DOHH2 (cell line): Measurements from ENCODE around the gene PRPF4.

Experiments used
- H3F3A ChIP-seq: fragments of 200-600 bp; sonication (generic), shearing (Covaris generic); 2 replicates; pipeline ENCODE4 v1.6.0; 2016; ENCODE audit warnings: antibody characterized with exemption, mild to moderate bottlenecking; ENCODE audit not compliant: control insufficient read depth, insufficient read depth
- H3K27ac ChIP-seq: fragments of 200-600 bp; sonication (generic); 2 replicates; pipeline ENCODE4 v1.5.1; 2014; ENCODE audit warnings: low read depth, mild to moderate bottlenecking, low read length, moderate library complexity
- H3K27me3 ChIP-seq: fragments of 200-600 bp; sonication (generic); 2 replicates; pipeline ENCODE4 v1.6.1; 2014; ENCODE audit warnings: mild to moderate bottlenecking, low read length, mixed read lengths; ENCODE audit not compliant: control insufficient read depth
- H3K36me3 ChIP-seq: fragments of 200-600 bp; sonication (generic); 2 replicates; pipeline ENCODE4 v1.6.1; 2014; ENCODE audit warnings: mild to moderate bottlenecking, low read length, moderate library complexity, mixed read lengths; ENCODE audit not compliant: control insufficient read depth
- H3K4me1 ChIP-seq: fragments of 200-600 bp; sonication (generic); 2 replicates; pipeline ENCODE4 v1.6.1; 2014; ENCODE audit warnings: mild to moderate bottlenecking, low read length, mixed read lengths; ENCODE audit not compliant: control insufficient read depth
- H3K4me2 ChIP-seq: fragments of 200-600 bp; sonication (generic); 2 replicates; pipeline ENCODE4 v1.6.0; 2014; ENCODE audit warnings: mild to moderate bottlenecking, low read length, moderate library complexity
- H3K4me3 ChIP-seq: fragments of 200-600 bp; sonication (generic); 2 replicates; pipeline ENCODE4 v1.5.1; 2014; ENCODE audit warnings: mild to moderate bottlenecking, low read length, mixed read lengths
- H3K79me2 ChIP-seq: fragments of 200-600 bp; sonication (generic); 2 replicates; pipeline ENCODE4 v1.6.1; 2014; ENCODE audit warnings: mild to moderate bottlenecking, low read length, mixed read lengths; ENCODE audit not compliant: control insufficient read depth
- H3K9me2 ChIP-seq: fragments of 200-600 bp; sonication (generic); replicated peaks from 2 replicates; pipeline ENCODE4 v1.6.1; 2014; ENCODE audit warnings: mild to moderate bottlenecking, low read length, mixed read lengths; ENCODE audit not compliant: control insufficient read depth
- H3K9me3 ChIP-seq: fragments of 200-600 bp; sonication (generic); 2 replicates; pipeline ENCODE4 v1.6.1; 2014; ENCODE audit warnings: antibody characterized with exemption, low read length, mixed read lengths; ENCODE audit not compliant: control insufficient read depth, insufficient read depth
- H4K20me1 ChIP-seq: fragments of 200-600 bp; sonication (generic); 2 replicates; pipeline ENCODE4 v1.6.0; 2014; ENCODE audit warnings: low read depth, mild to moderate bottlenecking, antibody characterized with exemption, low read length, moderate library complexity; ENCODE audit not compliant: control insufficient read depth, insufficient read depth
- EZH2phosphoT487 ChIP-seq: fragments of 200-600 bp; sonication (generic); IDR thresholded peaks from 2 replicates; pipeline ENCODE4 v1.6.1; 2017; ENCODE audit warnings: borderline replicate concordance, mild to moderate bottlenecking, antibody characterized with exemption, low read length, moderate library complexity, mixed read lengths
- TF ChIP-seq, protein P1 (sequence below): fragments of 200-600 bp; sonication (generic); IDR thresholded peaks from one replicate; pipeline ENCODE4 v1.5.1; 2014; ENCODE audit warnings: antibody characterized with exemption, mild to moderate bottlenecking, low read depth, low read length; ENCODE audit not compliant: poor library complexity, severe bottlenecking

Gene PRPF4

DNA sequence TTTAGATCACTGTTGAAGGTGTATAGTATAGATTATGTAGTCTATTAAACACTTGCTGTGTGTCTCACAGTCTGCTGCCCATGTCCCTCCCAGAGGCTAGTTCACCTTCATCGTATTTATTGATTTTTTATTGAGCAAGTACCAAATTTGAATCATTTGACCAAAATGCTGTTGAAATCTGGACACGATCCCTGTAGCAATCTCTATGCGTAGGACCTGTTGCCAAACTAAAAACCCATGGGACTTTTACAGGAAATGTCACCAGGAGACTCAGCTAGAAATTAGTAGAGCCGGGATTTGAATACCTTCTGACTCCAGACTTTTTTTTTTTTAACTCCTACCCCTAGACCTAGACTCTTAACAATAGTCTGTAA, 36.6 kb upstream of the PRPF4 start:
- TF ChIP-seq, protein P1, sequence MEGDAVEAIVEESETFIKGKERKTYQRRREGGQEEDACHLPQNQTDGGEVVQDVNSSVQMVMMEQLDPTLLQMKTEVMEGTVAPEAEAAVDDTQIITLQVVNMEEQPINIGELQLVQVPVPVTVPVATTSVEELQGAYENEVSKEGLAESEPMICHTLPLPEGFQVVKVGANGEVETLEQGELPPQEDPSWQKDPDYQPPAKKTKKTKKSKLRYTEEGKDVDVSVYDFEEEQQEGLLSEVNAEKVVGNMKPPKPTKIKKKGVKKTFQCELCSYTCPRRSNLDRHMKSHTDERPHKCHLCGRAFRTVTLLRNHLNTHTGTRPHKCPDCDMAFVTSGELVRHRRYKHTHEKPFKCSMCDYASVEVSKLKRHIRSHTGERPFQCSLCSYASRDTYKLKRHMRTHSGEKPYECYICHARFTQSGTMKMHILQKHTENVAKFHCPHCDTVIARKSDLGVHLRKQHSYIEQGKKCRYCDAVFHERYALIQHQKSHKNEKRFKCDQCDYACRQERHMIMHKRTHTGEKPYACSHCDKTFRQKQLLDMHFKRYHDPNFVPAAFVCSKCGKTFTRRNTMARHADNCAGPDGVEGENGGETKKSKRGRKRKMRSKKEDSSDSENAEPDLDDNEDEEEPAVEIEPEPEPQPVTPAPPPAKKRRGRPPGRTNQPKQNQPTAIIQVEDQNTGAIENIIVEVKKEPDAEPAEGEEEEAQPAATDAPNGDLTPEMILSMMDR: no peak
- TF ChIP-seq EZH2phosphoT487: no peak
- no peaks in the 10 kb centered on the region for H3K36me3 ChIP-seq

DNA sequence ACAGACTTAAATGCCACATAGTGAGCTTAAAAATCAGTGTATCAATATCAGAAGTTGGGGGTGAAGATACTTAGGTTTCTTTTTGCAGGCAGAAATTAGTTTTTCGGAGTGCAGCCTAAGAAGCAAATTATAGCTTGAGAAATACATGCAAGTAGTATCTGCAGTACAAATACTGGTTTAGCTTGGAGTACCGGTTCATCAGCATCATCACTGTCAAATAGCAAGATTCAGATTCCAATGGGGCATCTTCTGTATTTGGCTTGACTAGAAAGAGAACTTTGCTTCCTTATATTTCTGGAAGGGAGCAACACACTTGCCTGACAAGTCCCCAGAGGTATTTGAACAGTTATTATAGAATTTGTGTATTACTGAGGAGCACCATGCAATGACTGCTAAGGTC, 34.3 kb upstream of the PRPF4 start:
- Histone ChIP-seq H3K4me3 (no peak overlapping the region), H3K4me1 (peaks cover 56% of the 10 kb centered on the region), H3K27me3 (no peaks in the 10 kb centered on the region), H3F3A (0 out of 2 replicates have a peak, but pooled peaks cover 3% of the 10 kb centered on the region), H4K20me1 (no peaks in the 10 kb centered on the region), H3K27ac (no peak overlapping the region), H3K79me2 (peaks cover 56% of the 10 kb centered on the region), H3K4me2 (no peak overlapping the region), H3K9me3 (no peaks in the 10 kb centered on the region), H3K36me3 (no peaks in the 10 kb centered on the region), H3K9me2 (no peaks in the 10 kb centered on the region)
- TF ChIP-seq, protein P1: no peak
- no peak for TF ChIP-seq EZH2phosphoT487

More for the DNA sequence above, 36.6 kb upstream of the PRPF4 start:
- no peaks in the 10 kb centered on the region for H3K9me2 ChIP-seq
- no peak overlapping the region for H3K4me2 ChIP-seq
- H3K4me1 ChIP-seq: peaks cover 57% of the 10 kb centered on the region
- no peak overlapping the region for H3K27ac ChIP-seq
- H3K27me3 ChIP-seq: no peaks in the 10 kb centered on the region
- peaks cover 62% of the 10 kb centered on the region for H3K79me2 ChIP-seq
- peaks cover 14% of the 10 kb centered on the region for H3F3A ChIP-seq
- H3K9me3 ChIP-seq: no peaks in the 10 kb centered on the region
- H3K4me3 ChIP-seq: no peak overlapping the region
- H4K20me1 ChIP-seq: no peaks in the 10 kb centered on the region

DNA sequence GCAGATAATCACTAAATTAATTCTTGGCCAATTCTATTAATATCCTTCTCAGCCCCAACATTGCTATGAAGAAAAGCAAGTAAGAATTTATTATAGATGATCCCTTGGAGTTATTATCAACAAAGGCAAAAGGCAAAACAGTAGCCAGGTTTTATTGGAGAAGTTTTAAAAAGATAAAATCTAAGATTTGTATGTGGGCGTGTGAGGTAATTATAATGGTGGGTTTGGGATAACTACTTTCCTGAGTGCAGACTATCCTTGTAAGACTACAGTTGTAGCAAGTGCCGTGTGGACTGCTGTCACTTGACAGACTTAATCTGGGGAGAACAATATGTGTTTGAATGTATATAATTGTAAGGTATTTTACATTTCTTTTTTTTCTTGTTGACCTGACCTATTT, 30.9 kb upstream of the PRPF4 start:
- H3K27ac ChIP-seq: no peak overlapping the region
- no peak for TF ChIP-seq EZH2phosphoT487
- TF ChIP-seq, protein P1: no peak
- peaks cover 49% of the 10 kb centered on the region for H3K79me2 ChIP-seq
- peaks cover 59% of the 10 kb centered on the region for H3K4me1 ChIP-seq
- 0 out of 2 replicates have a peak, but pooled peaks cover 3% of the 10 kb centered on the region for H3F3A ChIP-seq
- no peaks in the 10 kb centered on the region for H3K9me3 ChIP-seq
- H3K4me3 ChIP-seq: no peak overlapping the region
- no peaks in the 10 kb centered on the region for H3K27me3 ChIP-seq
- H4K20me1 ChIP-seq: no peaks in the 10 kb centered on the region
- H3K4me2 ChIP-seq: no peak overlapping the region
- no peaks in the 10 kb centered on the region for H3K9me2 ChIP-seq
- H3K36me3 ChIP-seq: no peaks in the 10 kb centered on the region

DNA sequence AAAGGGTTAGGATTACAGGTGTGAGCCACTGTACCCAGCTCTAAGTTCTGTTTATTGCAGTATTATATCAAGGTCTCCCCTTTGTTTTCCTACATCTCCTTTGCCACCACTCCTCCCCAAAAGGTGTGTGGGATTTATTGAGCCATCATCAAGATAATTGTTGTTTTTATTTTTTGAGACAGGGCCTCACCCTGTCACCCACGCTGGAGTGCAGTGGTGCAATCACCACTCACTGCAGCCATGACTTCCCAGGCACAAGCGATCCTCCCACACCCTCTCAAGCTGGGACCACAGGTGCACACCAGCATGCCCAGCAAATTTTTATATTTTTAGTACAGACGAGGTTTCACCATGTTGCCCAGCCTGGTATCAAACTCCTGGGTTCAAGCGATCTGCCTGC, 29.6 kb upstream of the PRPF4 start:
- Histone ChIP-seq H3K4me3 (peak overlapping the region; percentile 28), H3K9me3 (no peaks in the 10 kb centered on the region), H3K79me2 (peaks cover 45% of the 10 kb centered on the region), H3K4me1 (peaks cover 59% of the 10 kb centered on the region), H3K27me3 (no peaks in the 10 kb centered on the region), H3K4me2 (peak overlapping the region; percentile 42), H3F3A (0 out of 2 replicates have a peak, but pooled peaks cover 3% of the 10 kb centered on the region), H3K27ac (0 out of 2 replicates have a peak overlapping the region, but pooled peaks have one; percentile 3), H3K9me2 (no peaks in the 10 kb centered on the region), H3K36me3 (no peaks in the 10 kb centered on the region), H4K20me1 (no peaks in the 10 kb centered on the region)
- TF ChIP-seq, protein P1: no peak
- TF ChIP-seq EZH2phosphoT487: no peak
